WERI-Rb-1 (cell line): ENCODE measurements around the gene SHB.

Experiments used
- DNase-seq: peaks from one replicate; pipeline ENCODE4 v3.0.0-alpha.2; 2020
- H3K27ac ChIP-seq: fragments of 250-450 bp; sonication (Bioruptor Pico); 2 replicates; pipeline ENCODE4 v1.5.1; 2020; ENCODE audit warnings: mild to moderate bottlenecking, moderate library complexity
- H3K27me3 ChIP-seq: fragments of 250-450 bp; sonication (Bioruptor Pico); 2 replicates; pipeline ENCODE4 v1.5.1; 2021; ENCODE audit warnings: mild to moderate bottlenecking, low read depth, moderate library complexity; ENCODE audit not compliant: insufficient read depth, severe bottlenecking
- H3K36me3 ChIP-seq: fragments of 250-450 bp; sonication (Bioruptor Pico); 2 replicates; pipeline ENCODE4 v1.5.1; 2020; ENCODE audit warnings: mild to moderate bottlenecking, moderate library complexity
- H3K4me3 ChIP-seq: 2 replicates; pipeline ENCODE4 v1.5.1; 2011; ENCODE audit warnings: low read depth, mild to moderate bottlenecking, control low read depth, low read length
- H3K9me3 ChIP-seq: fragments of 250-450 bp; sonication (Bioruptor Pico); 2 replicates; pipeline ENCODE4 v1.5.1; 2021; ENCODE audit warnings: mild to moderate bottlenecking, moderate library complexity; ENCODE audit not compliant: severe bottlenecking
- TF ChIP-seq, protein P1 (sequence below): IDR thresholded peaks from 2 replicates; pipeline ENCODE4 v1.5.1; 2011; ENCODE audit warnings: low read depth, mild to moderate bottlenecking, control low read depth, inconsistent platforms, low read length

Gene SHB

DNA sequence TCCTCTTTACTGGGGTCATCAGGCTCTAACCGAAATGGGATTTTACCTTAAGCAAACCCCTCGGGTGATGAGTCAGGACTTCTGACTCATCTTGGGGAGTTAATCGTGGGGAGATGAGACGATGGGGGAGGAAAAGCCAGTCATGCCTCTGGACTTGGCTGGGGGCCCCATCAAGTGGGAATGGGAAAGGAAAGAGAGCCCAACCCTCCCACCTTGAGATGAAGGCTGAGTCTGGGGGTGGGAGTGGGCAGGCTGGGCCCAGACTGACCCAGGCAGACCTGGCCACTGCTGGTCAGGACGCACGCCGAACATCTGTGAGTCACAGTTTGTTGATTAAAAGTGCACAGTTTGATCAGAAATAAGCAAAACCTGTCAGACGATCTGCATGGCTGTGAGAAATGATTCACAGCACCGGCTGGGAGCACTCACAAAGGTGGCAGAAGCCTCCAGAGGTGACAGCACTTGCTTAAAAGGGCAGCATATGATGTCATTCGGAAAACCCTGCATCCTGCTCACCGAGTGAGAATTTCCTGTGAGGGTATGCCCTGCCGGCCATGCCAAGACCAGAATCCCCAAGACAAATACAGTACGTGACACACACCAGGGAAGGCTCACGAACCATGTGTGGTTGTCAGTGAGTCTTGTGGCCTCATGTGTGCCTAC is 115.1 kb downstream of the SHB start:
- no peak overlapping the region for H3K27ac ChIP-seq

DNA sequence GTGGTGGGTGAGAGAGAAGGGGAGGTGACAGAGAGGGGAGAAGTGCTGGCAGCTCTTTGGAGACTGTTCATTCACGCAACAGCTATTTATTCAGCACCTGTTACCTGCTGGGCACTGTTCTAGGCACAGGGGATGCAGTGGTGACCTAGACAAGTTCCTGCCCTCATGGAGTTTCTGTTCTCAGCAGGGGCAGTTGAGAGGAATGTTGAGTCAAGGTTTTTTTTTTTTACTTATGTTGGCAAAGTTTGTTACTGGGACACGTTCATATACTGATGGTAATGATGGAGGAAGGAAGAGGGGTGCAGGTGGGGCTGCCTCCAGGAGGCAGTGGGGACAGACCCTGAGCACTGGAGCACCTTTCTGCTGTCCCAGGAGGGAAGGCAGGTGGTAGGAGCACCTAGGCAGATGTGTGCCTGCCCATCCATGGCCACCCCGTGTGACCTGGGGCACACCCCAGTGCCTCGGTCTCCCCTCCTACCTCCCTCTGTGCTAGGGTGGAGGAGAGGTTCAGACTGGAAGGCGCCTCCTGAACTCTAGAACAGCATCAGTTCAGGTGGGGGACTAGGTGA is 115.7 kb downstream of the SHB start:
- Histone ChIP-seq H3K9me3 (no peaks in the 10 kb centered on the region), H3K4me3 (no peak overlapping the region), H3K27me3 (no peaks in the 10 kb centered on the region), H3K27ac (no peak overlapping the region), H3K36me3 (peaks cover 77% of the 10 kb centered on the region)
- TF ChIP-seq, protein P1, sequence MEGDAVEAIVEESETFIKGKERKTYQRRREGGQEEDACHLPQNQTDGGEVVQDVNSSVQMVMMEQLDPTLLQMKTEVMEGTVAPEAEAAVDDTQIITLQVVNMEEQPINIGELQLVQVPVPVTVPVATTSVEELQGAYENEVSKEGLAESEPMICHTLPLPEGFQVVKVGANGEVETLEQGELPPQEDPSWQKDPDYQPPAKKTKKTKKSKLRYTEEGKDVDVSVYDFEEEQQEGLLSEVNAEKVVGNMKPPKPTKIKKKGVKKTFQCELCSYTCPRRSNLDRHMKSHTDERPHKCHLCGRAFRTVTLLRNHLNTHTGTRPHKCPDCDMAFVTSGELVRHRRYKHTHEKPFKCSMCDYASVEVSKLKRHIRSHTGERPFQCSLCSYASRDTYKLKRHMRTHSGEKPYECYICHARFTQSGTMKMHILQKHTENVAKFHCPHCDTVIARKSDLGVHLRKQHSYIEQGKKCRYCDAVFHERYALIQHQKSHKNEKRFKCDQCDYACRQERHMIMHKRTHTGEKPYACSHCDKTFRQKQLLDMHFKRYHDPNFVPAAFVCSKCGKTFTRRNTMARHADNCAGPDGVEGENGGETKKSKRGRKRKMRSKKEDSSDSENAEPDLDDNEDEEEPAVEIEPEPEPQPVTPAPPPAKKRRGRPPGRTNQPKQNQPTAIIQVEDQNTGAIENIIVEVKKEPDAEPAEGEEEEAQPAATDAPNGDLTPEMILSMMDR = no peak
- DNase-seq = no peak

More for the DNA sequence above, 115.1 kb downstream of the SHB start:
- no peak for DNase-seq
- no peak overlapping the region for H3K4me3 ChIP-seq
- no peaks in the 10 kb centered on the region for H3K27me3 ChIP-seq
- TF ChIP-seq, protein P1 = no peak
- H3K36me3 ChIP-seq = peaks cover 70% of the 10 kb centered on the region
- H3K9me3 ChIP-seq = no peaks in the 10 kb centered on the region

DNA sequence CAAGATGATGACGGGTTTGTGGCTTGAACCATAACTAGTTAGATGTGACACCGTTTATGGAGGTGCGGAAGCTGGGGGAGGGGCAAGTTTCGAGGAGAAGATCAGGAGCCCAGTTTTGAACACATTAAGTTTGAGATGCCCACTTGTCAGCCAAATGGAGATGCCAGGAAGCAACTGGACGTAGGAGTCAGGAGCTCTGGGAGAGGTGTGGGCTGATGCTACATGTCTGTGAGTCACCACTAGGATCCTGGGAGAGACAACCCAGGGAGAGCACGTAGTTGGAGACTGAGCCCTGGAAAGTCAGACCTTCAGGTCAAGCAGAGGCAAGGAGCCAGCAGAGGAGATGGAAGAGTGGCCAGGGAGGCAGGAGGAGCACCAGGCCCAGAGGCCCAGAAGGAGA is 116.3 kb downstream of the SHB start:
- no peak for DNase-seq
- no peaks in the 10 kb centered on the region for H3K9me3 ChIP-seq
- H3K4me3 ChIP-seq = no peak overlapping the region
- TF ChIP-seq, protein P1 = no peak
- H3K36me3 ChIP-seq = peaks cover 82% of the 10 kb centered on the region
- no peak overlapping the region for H3K27ac ChIP-seq
- H3K27me3 ChIP-seq = no peaks in the 10 kb centered on the region

DNA sequence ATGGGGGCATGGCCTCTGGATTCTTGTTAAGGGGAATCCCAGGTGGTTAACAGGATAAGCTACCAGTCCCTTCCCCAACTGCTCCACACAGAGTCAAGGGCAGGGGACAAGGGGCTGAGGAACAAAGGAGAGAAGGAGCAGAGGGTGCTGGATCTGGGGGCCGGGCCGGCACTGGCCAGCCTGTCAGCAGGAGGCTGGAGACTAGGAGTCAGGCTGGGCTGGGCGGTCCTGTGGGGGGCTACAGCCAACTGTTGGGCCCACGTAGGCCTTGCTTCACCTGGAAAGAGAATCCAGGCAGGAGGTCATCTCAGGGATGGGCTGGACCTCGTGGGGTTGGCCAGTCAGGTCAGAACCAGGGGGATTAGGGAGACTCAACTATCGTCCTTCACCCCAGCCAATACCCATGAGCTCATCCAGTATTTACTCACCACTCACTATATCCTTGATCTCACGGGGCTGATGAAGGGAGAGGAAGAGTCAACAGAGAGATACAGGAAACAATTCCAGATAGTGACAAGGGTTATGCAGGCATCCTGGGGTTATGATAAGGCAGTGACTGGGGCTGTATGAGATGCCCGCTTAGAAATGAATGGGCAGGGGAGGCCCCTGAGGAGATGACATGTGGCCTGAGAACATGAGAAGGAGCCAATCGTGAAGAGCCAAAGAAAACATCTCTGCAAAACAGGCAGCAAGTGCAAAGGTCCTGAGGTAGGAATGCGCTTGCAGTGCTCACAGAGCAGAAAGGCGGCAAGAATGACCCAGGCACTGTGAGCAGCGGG is 117.2 kb downstream of the SHB start:
- Histone ChIP-seq H3K36me3 (peaks cover 91% of the 10 kb centered on the region), H3K9me3 (no peaks in the 10 kb centered on the region), H3K4me3 (no peak overlapping the region), H3K27me3 (no peaks in the 10 kb centered on the region), H3K27ac (no peak overlapping the region)
- TF ChIP-seq, protein P1 = no peak
- DNase-seq = no peak

DNA sequence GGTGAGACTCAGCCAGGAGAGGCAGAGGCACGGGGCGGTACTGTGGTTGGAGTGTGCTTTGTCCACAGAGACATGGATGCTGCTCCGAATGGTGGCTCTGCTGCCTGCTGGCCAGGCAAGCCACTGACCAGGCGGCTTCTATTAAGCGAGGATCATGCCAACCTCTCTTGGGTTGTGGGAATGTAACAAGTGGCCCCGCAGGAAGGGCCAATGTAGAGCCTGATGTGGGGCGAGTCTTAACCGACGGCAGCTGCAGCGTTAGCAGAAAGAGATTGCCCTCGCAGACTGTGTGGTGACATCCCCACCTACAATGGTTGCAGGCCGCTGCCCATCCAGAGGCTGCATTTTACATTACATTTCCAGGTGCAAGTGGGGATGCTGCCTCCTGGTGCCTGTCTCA is 118.5 kb downstream of the SHB start:
- H3K27me3 ChIP-seq = no peaks in the 10 kb centered on the region
- TF ChIP-seq, protein P1 = no peak
- no peak for DNase-seq
- no peak overlapping the region for H3K27ac ChIP-seq
- peaks cover 94% of the 10 kb centered on the region for H3K36me3 ChIP-seq
- no peaks in the 10 kb centered on the region for H3K9me3 ChIP-seq
- no peak overlapping the region for H3K4me3 ChIP-seq
